DMS 273 (cell line): ENCODE results near the gene RPL29.
"Not testable (repeated sequence)": the region's sequence is repeated elsewhere in the genome, so short reads cannot be mapped to it uniquely, and the experiment has no call there.

Experiments
- DNase-seq: peaks from one replicate; lab custom pipeline; 2025; ENCODE audit not compliant: unreplicated experiment; lab: John Stamatoyannopoulos, UW

The RPL29 gene

GRCh38 chr3:52006017-52006819, 10.5 kb upstream of the RPL29 start:
- DNase-seq, result no peak

GRCh38 chr3:52005571-52005986, 9.9 kb upstream of the RPL29 start:
- peak; percentile 64 for DNase-seq

GRCh38 chr3:52004906-52005395, 9.3 kb upstream of the RPL29 start:
- no peak for DNase-seq

GRCh38 chr3:52004163-52004787, 8.6 kb upstream of the RPL29 start:
- peak; percentile 80 for DNase-seq

GRCh38 chr3:52002748-52003147, 7.1 kb upstream of the RPL29 start:
- no peak for DNase-seq

GRCh38 chr3:52001443-52001974, 5.8 kb upstream of the RPL29 start:
- peak; percentile 90 for DNase-seq

GRCh38 chr3:51999846-52000245, 4.2 kb upstream of the RPL29 start:
- no peak for DNase-seq

GRCh38 chr3:51998774-51999173, 3.1 kb upstream of the RPL29 start:
- DNase-seq, result no peak

- no peak for DNase-seq
These were observed 2.4 kb upstream of the RPL29 start for GRCh38 chr3:51997935-51998596.

GRCh38 chr3:51997172-51997571, 1.5 kb upstream of the RPL29 start:
- DNase-seq, result no peak

GRCh38 chr3:51994530-51994929, 1.2 kb downstream of the RPL29 start:
- no peak for DNase-seq

- not testable (repeated sequence) for DNase-seq
These were observed 2.0 kb downstream of the RPL29 start for GRCh38 chr3:51993657-51994056.

GRCh38 chr3:51992017-51992682, 3.5 kb downstream of the RPL29 start:
- DNase-seq, result peak; percentile 59

GRCh38 chr3:51990501-51990971, 5.2 kb downstream of the RPL29 start:
- DNase-seq, result not testable (repeated sequence)

- DNase-seq, result peak; percentile 36
These were observed 7.2 kb downstream of the RPL29 start for GRCh38 chr3:51988286-51989146.

- no peak for DNase-seq
These were observed 8.1 kb downstream of the RPL29 start for GRCh38 chr3:51987568-51987967.

GRCh38 chr3:51986010-51986947, 9.4 kb downstream of the RPL29 start:
- no peak for DNase-seq

GRCh38 chr3:51985063-51985462, 10.6 kb downstream of the RPL29 start:
- DNase-seq, result no peak

GRCh38 chr3:51984269-51984647, 11.4 kb downstream of the RPL29 start:
- no peak for DNase-seq
